K562 treated with DMSO at 1 percent for 48 hours (cell line): ENCODE data around the gene RLBP1. TPM values are rescaled to one million over a fixed set of nuclear protein-coding genes. Genes with fewer than 3 reads are reported as not detected.

Source experiments
- total RNA-seq: library from RNA; unstranded; fragments of 300-600 nt; gene quantifications from 2 replicates; pipeline ENCODE4 v1.2.3, GENCODE V29; 2022; ENCODE audit warnings: low replicate concordance; ENCODE audit errors: extremely low read depth

RLBP1 gene
- total RNA-seq = not detected in 2 replicates

GRCh38 chr15:89221543-89221942 lies at the start of gene RLBP1:
RLBP1 (minus strand) TSS chr15:89221579; CDS start chr15:89218975, 2,604 bp downstream.

GRCh38 chr15:89243691-89244573 lies 22.6 kb upstream of the RLBP1 start, which contains the start of gene FANCI:
FANCI (plus strand) TSS chr15:89243979; CDS start chr15:89247648, 3,669 bp downstream.

Other genes with a start within 250 kb of the RLBP1 start
- not detected in 2 replicates for gene ABHD2, start 133.1 kb downstream of the RLBP1 start, total RNA-seq
- not detected in 2 replicates for gene FANCI, start 22.4 kb upstream of the RLBP1 start, total RNA-seq
- not detected in 2 replicates for gene POLG, start 113.2 kb upstream of the RLBP1 start, total RNA-seq